HepG2 (cell line): ENCODE results near the gene NFATC1. TPM values are rescaled to one million over a fixed set of nuclear protein-coding genes. Genes with fewer than 3 reads are reported as not detected.
A peak's percentile ranks its signal among the peaks of the same experiment; 100 is the strongest.

ENCODE experiments used
- ATAC-seq: fragments of 200-7000 bp; cut with Tn5 transposase; 3 replicates; pipeline ENCODE4 v1.9.1; 2020; ENCODE audit warnings: mild to moderate bottlenecking, moderate library complexity
- BruUV-seq: library from RNA; stranded (reverse); fragments of 400-500 nt; replicated peaks from 2 replicates; lab custom pipeline; 2021; lab: Mats Ljungman, UMichigan
- CTCF ChIA-PET: fragments of 300-600 bp; formaldehyde crosslinking; extraction: SDS; loops from one replicate; lab custom pipeline; 2021; ENCODE audit warnings: low total read pairs, inconsistent platforms, low intra/inter-chr PET ratio; lab: Yijun Ruan, JAX
- POLR2A ChIA-PET: fragments of 350-600 bp; sonication (Branson Sonifier 250); formaldehyde crosslinking; loops from one replicate; lab custom pipeline; 2020; ENCODE audit warnings: antibody characterized with exemption, inconsistent platforms; lab: Yijun Ruan, JAX
- DNase-seq: peaks from one replicate; pipeline ENCODE4 v3.0.0-alpha.2; 2015; ENCODE audit warnings: low spot score
- FAIRE-seq: peaks from 3 replicates; lab custom pipeline; 2011; peaks lifted over from hg19 to GRCh38; lab: Jason Lieb, UNC
- H2AFZ ChIP-seq: one replicate; pipeline ENCODE4 v1.6.1; 2011; ENCODE audit warnings: low read length, inconsistent platforms
- H3K27ac ChIP-seq: fragments of 300-600 bp; 3 replicates; pipeline ENCODE4 v1.8.0; 2011; ENCODE audit warnings: mixed run types, mild to moderate bottlenecking, mixed read lengths, low read length, inconsistent platforms; ENCODE audit not compliant: insufficient read depth; ENCODE audit errors: extremely low read length
- H3K27me3 ChIP-seq, 2 experiments: fragments of 200-600 bp in 1 of 2; 2 replicates in 1 of 2; 3 replicates in 1 of 2; pipeline versions ENCODE4 v1.6.0 to v1.8.0; 2011; ENCODE audit warnings: low read length in 2 of 2, mild to moderate bottlenecking in 2 of 2, moderate library complexity in 2 of 2, inconsistent platforms in 1 of 2; ENCODE audit not compliant: insufficient read depth in 2 of 2, control insufficient read depth in 1 of 2
- H3K36me3 ChIP-seq, 2 experiments: fragments of 200-600 bp in 1 of 2; replicated peaks in 1 of 2; 2 replicates in 1 of 2; 3 replicates in 1 of 2; pipeline versions ENCODE4 v1.5.1 to v1.8.0; 2011; ENCODE audit warnings: low read length in 2 of 2, inconsistent platforms in 1 of 2; ENCODE audit not compliant: insufficient read depth in 2 of 2, control insufficient read depth in 1 of 2
- H3K4me1 ChIP-seq: 2 replicates; pipeline ENCODE4 v1.5.1; 2012; ENCODE audit warnings: low read length, inconsistent platforms; ENCODE audit not compliant: insufficient read depth
- H3K4me2 ChIP-seq: 2 replicates; pipeline ENCODE4 v1.6.0; 2011; ENCODE audit warnings: low read depth, low read length, inconsistent platforms
- H3K4me3 ChIP-seq, 3 experiments: fragments of 200-600 bp in 1 of 3; sonication (generic), shearing (Covaris generic) in 1 of 3; replicated peaks in 1 of 3; 2 replicates each; pipeline ENCODE4 v1.5.1; 2011 to 2016; ENCODE audit warnings: low read length in 3 of 3, inconsistent platforms in 2 of 3, low read depth in 2 of 3, mild to moderate bottlenecking in 2 of 3, control low read depth in 1 of 3, mixed read lengths in 1 of 3; ENCODE audit not compliant: insufficient read depth in 1 of 3
- H3K79me2 ChIP-seq: one replicate; pipeline ENCODE4 v1.6.1; 2011; ENCODE audit warnings: low read length, inconsistent platforms; ENCODE audit not compliant: insufficient read depth
- H3K9ac ChIP-seq: 2 replicates; pipeline ENCODE4 v1.6.0; 2011; ENCODE audit warnings: mild to moderate bottlenecking, low read depth, low read length, inconsistent platforms; ENCODE audit not compliant: insufficient read depth
- H3K9me3 ChIP-seq: 2 replicates; pipeline ENCODE4 v1.5.1; 2012; ENCODE audit warnings: mild to moderate bottlenecking, low read length
- H4K20me1 ChIP-seq: 2 replicates; pipeline ENCODE4 v1.6.0; 2011; ENCODE audit warnings: inconsistent platforms, mild to moderate bottlenecking, low read length, moderate library complexity; ENCODE audit not compliant: insufficient read depth
- CEBPB ChIP-seq: IDR thresholded peaks from 2 replicates; pipeline ENCODE4 v1.6.1; 2011; ENCODE audit warnings: low read depth, low read length, improper control_type of control experiment, borderline replicate concordance
- CREB1 ChIP-seq, 2 experiments: fragments of 450-650 bp in 1 of 2; IDR thresholded peaks; 2 replicates each; pipeline ENCODE4 v1.6.1; 2016 to 2017; ENCODE audit warnings: control low read depth in 1 of 2, mild to moderate bottlenecking in 1 of 2, missing compliant biosample characterization in 1 of 2, missing genetic modification characterization in 1 of 2
- MAF1 ChIP-seq: sonication (generic); formaldehyde crosslinking; IDR thresholded peaks from 2 replicates; pipeline ENCODE4 v1.5.0; 2020; ENCODE audit warnings: missing genetic modification reagents, borderline replicate concordance
- TEF ChIP-seq: sonication (generic); formaldehyde crosslinking; IDR thresholded peaks from 2 replicates; pipeline ENCODE4 v1.5.0; 2020; ENCODE audit warnings: missing genetic modification reagents
- THAP11 ChIP-seq: IDR thresholded peaks from 2 replicates; pipeline ENCODE4 v1.6.1; 2016; ENCODE audit warnings: missing biosample characterization, missing genetic modification reagents
- ZBTB37 ChIP-seq: sonication (generic); formaldehyde crosslinking; IDR thresholded peaks from 2 replicates; pipeline ENCODE4 v1.4.0; 2020; ENCODE audit warnings: mild to moderate bottlenecking, missing genetic modification reagents
- ZNF24 ChIP-seq: fragments of 450-650 bp; IDR thresholded peaks from 2 replicates; pipeline ENCODE4 v1.6.1; 2017; ENCODE audit warnings: antibody characterized with exemption, mild to moderate bottlenecking
- ZNF34 ChIP-seq: sonication (generic); formaldehyde crosslinking; IDR thresholded peaks from 2 replicates; pipeline ENCODE4 v1.4.0; 2020; ENCODE audit warnings: mild to moderate bottlenecking, missing genetic modification reagents, borderline replicate concordance
- WGBS: methylation state at CpG from one replicate; pipeline ENCODE4 v1.1.6; 2017; ENCODE audit warnings: low lambda C conversion rate; 5-methylcytosine and 5-hydroxymethylcytosine counted together
- in situ Hi-C: cut with HindIII; loops from 2 replicates; pipeline ENCODE4 v1.10.0; 2017; ENCODE audit warnings: low pct_unique_long_range_greater_than_20kb; ENCODE audit not compliant: extremely low pct_ligation_motif_present
- intact Hi-C: fragments of 100-400 bp; cut with micrococcal nuclease; formaldehyde crosslinking; loops from one replicate; pipeline ENCODE4 v1.10.0; 2022; ENCODE audit not compliant: unreplicated experiment
- polyA plus RNA-seq, 8 experiments: library from polyadenylated mRNA; depleted of rRNA in 3 of 8; stranded (reverse) in 7 of 8; unstranded in 1 of 8; fragments of >200 nt; fragmentation: Illumina TruSeq in 4 of 8; extraction: Trizol in 4 of 8; gene quantifications; 2 replicates each; pipeline versions ENCODE4 v1.2.1 to v1.2.3, GENCODE V29; 2011 to 2016; ENCODE audit warnings: low read depth in 4 of 8, missing spikeins in 1 of 8, mixed read lengths in 1 of 8; ENCODE audit not compliant: insufficient read depth in 1 of 8
- total RNA-seq, 5 experiments: library from RNA; depleted of rRNA; stranded (reverse); fragments of >200 nt; fragmentation: Illumina TruSeq; extraction: Trizol; gene quantifications; 2 replicates each; pipeline ENCODE4 v1.2.3, GENCODE V29; 2016; ENCODE audit warnings: low read depth in 1 of 5

Gene NFATC1
- total and polyA plus RNA-seq, 2 of the 13 experiments (the other 11 are each of a cell fraction or from before 2014, with no cell fraction given): not detected

DNA sequence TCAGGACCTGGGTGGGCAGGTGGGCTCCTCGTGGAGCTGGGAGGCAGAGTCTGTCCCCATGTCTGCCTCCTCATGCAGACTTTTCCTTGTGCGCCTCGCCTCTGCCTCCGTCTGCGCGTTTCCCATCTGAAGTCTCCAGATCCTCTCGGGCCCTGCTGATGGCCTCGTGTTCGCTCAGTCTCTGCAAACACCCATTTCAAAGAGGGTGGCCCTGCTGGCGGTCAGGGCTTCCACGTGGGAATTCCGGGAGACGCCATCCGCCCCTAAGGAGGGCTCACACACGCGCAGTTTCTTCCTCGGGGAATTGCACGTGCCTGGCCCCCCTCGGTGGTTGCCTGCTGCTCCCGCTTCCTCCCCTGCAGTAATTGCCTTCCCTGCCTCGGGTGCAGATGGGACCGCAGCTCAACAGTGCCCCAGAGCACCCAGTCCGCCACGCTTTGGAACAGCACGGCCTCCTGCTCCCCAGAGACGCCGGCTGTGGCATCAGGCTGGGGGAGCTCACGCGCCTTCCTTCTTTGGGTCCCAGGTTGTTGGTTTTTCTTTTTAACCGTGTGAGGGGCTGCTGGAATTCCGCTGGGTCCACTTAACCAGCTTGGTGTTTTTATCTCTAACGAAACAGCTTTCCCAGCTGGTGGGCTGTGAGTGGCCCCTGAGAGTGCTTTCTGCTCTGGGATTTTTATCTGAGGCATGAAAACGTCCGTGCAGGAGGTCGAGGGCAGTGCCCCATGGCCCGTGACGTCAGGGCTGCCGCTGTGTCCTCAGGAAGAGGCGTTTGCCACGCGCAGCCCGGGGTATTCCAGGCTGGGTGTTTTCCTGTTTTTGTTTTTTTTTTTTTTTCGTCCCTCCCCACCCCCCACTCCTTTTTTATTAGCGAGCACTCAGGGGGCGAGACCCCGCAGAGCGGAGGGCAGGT, 16.1 kb downstream of the NFATC1 start:
- Histone ChIP-seq H3K4me1 (no peaks in the 10 kb centered on the region), H3K27ac (no peak overlapping the region), H3K9me3 (no peaks in the 10 kb centered on the region), H4K20me1 (no peaks in the 10 kb centered on the region), H3K79me2 (no peaks in the 10 kb centered on the region), H3K4me2 (no peak overlapping the region), H3K36me3 (no peaks in the 10 kb centered on the region), H3K27me3 (peaks cover 4 to 37% of the 10 kb centered on the region in 2 experiments; a peak in 4 of 5 replicates), H2AFZ (no peak overlapping the region), H3K4me3 (no peak overlapping the region), H3K9ac (no peak overlapping the region)
- FAIRE-seq (no peak), DNase-seq (no peak), ATAC-seq (no peak)
- TF ChIP-seq TEF (CRISPR knock-in tag) (no peak), CEBPB (no peak), MAF1 (CRISPR knock-in tag) (no peak), CREB1 (IDR thresholded peaks at IDR 0.05) (peak; percentile 82), CREB1 (CRISPR knock-in tag; IDR thresholded peaks at IDR 0.05) (no peak), ZNF34 (CRISPR knock-in tag) (no peak), ZBTB37 (CRISPR knock-in tag) (no peak), ZNF24 (no peak), THAP11 (CRISPR knock-in tag) (no peak)
- CTCF ChIA-PET: no interaction called here
- POLR2A ChIA-PET: no interaction called here
- in situ Hi-C loops: no loop called here
- intact Hi-C loops: no loop called here
- no TSS peak for BruUV-seq
- WGBS: 40% methylated on average over 32 of the region's 47 CpGs
